NCI-H345 treated with DMSO at 0.1 percent for 48 hours (cell line): ENCODE results near the gene HK3.

Source experiments
- DNase-seq: peaks from one replicate; lab custom pipeline; 2025; ENCODE audit not compliant: unreplicated experiment; lab: John Stamatoyannopoulos, UW

HK3 gene

GRCh38 chr5:176902102-176902814, 3.1 kb upstream of the HK3 start:
- DNase-seq, result no peak

DNA sequence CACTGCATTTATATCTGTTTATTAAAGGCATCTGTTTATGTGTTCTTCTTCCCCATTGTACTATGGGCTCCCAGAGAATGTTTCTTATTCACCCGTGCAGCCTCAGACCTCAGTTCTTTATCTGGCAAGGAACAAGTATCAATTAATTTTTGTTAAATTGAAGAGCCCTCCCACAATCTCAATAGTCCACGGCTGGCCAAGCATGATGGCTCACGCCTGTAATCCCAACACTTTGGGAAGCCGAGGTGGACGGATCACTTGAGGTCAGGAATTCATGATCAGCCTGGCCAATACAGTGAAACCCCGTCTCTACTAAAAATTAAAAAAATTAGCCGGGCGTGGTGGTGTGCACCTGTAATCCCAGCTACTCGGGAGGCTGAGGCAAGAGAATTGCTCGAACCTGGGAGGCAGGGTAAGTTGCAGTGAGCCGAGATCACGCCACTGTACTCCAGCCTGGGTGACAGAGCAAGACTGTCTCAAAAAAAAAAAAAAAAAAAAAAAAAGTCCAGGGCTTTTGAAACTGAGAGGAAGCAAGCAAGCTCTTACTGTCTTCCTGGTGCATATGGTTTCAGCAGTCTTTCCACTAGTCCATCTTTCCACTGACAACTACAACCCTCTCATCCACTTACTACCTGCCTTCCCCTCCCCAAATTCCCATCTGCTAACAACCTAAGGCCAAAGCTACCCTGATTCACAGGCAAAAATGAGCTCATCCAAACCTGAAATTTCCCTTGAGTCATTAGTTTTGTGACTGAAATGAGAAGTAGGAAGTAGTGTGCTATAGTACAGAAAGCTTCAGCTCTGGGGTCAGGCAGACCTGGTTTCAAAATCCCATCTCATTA, 2.3 kb upstream of the HK3 start:
- no peak for DNase-seq

- DNase-seq, result no peak
Observed at GRCh38 chr5:176900780-176901204, 1.6 kb upstream of the HK3 start.

DNA sequence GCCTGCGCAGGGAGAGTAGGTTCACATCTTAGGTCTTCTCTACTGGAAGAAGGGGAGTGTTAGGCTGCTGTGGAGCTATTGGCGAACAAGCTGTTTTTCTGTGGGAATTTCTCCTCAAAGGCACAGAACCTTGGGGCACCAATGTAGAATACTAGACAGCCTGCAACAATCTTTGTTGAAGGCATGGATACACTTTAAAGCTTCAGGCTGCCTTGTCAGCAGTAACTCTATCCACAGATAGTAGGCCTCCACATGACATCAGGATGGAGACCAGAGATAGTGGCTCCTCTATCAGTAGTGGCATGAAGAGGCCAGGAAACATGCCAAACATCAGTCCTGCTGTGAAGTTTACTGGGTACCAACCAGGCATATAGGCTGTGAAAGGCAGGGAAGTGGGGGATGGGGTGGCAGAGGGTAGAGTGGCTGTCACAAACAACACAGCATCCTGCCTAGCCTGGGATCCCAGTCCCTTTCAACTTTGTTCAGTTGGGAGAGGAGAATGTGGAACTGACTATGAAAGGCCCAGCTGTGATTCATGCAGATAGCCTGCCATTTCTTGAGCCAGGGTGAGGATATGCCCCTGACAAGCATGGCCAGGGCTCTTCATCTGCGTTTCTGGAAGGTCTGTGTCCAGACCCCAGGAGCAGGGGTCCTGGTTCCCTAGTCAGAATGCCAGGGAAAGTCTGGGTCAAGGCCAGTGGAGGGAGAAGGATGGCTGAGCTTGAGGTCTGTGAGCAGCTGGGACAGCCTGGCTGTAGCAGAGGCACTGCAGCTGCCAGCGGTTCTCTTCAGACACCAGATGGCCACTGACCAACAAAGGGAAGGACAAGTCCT, 1.0 kb upstream of the HK3 start:
- DNase-seq, result no peak

- no peak for DNase-seq
Observed at GRCh38 chr5:176897263-176897662, 1.9 kb downstream of the HK3 start.

- no peak for DNase-seq
Observed at GRCh38 chr5:176895831-176896230, 3.3 kb downstream of the HK3 start.

DNA sequence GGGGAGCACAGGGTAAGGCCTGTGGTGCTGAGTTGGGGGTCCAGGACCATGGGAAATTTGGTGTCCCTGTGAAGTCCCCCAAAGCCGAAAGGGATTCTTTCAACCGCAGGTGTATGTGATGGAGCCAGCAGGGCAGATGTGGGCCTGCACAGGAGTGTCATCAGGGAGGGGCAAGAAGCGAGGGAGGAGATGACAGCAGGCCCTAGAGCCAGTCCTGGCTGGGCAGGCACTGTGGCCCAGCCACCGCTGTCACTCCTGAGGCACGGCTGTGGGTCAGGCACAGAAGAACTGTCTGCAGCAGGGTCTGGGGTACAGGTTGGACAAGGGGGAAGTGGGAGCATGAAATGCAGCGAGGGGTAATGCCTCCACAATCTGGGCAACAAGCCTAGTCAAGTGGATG, 4.8 kb downstream of the HK3 start:
- DNase-seq, result no peak

GRCh38 chr5:176892663-176893062, 6.5 kb downstream of the HK3 start:
- no peak for DNase-seq

GRCh38 chr5:176891331-176891958, 7.7 kb downstream of the HK3 start:
- no peak for DNase-seq

DNA sequence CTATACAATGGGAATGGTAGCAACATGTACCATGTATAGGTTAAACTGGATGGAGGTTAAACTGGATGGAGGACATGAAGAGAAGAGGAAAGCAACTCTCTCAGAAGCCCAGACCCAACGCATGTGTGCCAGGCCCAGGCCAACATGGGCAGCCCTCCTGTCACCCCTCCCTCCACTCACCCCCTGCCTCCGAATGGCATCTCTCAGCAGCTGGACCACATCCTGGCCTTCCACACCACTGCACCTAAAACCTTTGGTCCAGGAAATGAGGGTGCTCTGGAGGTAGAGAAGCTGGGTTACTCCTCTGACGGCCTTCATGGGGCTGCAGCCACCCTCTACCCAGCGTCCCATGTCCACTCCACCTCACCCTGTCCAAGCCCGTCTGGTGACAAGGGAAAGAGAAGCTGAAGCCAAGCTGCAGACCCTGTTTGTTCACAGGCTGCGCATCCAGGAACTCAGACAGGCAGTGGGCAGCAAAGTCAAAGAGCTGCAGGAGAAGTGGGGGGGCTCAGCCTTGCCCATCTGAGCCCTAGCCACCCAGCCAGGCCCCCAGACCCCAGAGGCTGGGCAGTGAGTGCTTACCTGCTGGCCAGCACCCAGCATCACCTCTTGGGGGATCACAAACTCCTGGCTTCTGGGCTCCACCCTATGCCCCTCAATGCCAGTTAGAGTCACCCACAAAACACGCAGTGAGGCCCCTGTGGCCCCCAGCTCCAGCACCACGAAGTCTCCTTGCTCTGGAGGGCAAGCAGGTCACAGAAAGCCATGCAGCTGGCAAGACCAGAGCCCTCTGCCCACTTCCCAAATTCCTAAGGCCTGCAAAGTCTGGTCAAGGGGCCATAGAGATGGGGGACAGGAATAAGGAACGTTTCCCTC, 8.5 kb downstream of the HK3 start:
- DNase-seq, result no peak

- DNase-seq, result no peak
Observed at GRCh38 chr5:176889321-176890280, 9.5 kb downstream of the HK3 start.

DNA sequence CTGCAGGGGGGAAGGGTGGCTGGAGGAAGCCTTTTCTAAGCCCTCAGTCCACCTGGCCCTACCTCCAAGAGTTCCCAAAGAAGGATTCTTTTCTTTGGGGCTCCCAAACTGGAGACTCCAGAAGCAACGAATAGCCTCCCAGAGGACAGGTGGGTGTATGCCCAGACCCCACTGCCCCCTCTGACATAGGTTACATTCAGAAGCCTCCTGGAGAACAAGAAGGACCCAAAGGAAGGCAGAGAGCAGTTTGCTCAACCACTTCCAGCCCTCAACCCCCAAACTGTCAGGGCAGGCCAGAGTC, 10.3 kb downstream of the HK3 start:
- DNase-seq, result no peak

GRCh38 chr5:176888016-176888864, 10.9 kb downstream of the HK3 start:
- no peak for DNase-seq

GRCh38 chr5:176887252-176887849, 11.8 kb downstream of the HK3 start:
- DNase-seq, result no peak

DNA sequence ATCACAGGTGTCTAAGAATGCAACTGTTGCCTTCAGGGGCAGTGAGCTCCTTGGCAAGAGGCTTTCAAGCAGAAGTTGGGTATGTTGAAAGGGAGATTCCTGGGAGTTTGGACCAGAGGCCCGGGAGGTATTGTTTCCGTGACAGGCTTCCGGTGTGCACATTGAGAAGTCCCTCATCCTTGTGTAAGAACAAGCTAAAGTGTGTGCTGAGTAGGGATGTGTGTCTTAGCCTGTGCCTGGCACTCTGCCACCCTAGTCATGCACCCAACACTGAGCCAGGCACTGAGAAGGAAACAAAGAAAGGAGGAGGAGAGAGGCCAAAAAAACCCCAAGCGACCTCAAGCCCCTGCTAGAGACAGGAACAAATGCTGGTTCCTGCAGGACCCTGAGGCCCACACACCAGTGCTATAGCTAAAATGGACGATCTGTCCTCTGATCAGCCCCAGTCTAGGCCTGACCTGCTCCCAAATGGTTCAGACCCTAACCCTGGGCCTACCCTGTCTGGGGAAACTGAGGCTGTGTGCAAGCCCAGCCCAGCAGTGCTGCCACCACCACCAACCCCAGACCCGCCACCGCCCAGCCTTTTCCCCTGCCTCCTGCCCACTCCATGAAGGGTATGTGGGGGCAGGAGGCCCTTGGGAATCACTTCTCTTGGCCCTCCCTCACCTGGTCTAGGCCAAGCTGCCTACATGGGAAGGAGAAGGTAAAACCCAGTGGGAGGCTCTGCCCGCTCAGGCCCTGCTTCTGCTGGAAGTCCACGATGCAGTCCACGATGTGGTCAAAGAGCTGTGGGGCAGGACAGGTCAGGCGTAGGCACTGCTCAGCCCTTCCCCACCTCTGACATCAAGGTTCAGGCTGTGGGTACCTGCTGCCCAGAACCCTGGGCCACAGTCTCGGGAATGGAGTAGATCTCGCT, 12.6 kb downstream of the HK3 start:
- no peak for DNase-seq

- no peak for DNase-seq
Observed at GRCh38 chr5:176884571-176884890, 14.6 kb downstream of the HK3 start.
